ENCODE measurements around the gene OR2M5. TPM values are rescaled to one million over a fixed set of nuclear protein-coding genes. Genes with fewer than 3 reads are reported as not detected.

The OR2M5 gene
- total and polyA plus RNA-seq, 2 of the 8 experiments (the other 6 are each of a cell fraction or from before 2014, with no cell fraction given) = not detected

DNA sequence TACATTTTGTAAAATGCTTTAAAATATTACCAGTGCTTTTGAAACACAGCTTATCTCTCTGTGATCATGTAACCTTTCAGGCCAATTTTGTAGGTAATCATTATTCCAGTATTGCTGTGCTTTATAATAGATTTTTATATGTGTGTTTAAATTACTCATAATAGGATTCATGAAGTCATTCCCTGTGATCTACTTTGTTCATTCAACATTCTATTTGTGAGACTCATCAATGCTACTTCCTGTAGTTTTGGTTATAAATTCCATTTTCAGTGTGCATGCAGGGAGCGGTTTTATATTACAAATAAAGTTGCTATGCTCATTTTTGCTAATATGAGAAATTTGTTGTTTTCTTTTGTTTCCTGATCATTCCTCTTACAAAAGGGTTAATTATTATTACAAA lies 4.1 kb upstream of the OR2M5 start (continued):
- no peak for TF ChIP-seq BACH1 (IDR thresholded peaks at IDR 0.05; ENCODE audit: low read length)
